NCI-H2227 treated with DMSO at 0.1 percent for 48 hours (cell line): Measurements from ENCODE around the gene OLFML2B.

Experiments
- DNase-seq: peaks from one replicate; lab custom pipeline; 2025; lab: John Stamatoyannopoulos, UW

OLFML2B gene

GRCh38 chr1:161978011-161978790 lies 45.5 kb downstream of the OLFML2B start:
- DNase-seq = no peak

GRCh38 chr1:161973924-161974845 lies 49.5 kb downstream of the OLFML2B start:
- no peak for DNase-seq

GRCh38 chr1:161972828-161973227 lies 50.8 kb downstream of the OLFML2B start:
- DNase-seq = no peak

GRCh38 chr1:161970633-161971032 lies 53.0 kb downstream of the OLFML2B start:
- DNase-seq = no peak

DNA sequence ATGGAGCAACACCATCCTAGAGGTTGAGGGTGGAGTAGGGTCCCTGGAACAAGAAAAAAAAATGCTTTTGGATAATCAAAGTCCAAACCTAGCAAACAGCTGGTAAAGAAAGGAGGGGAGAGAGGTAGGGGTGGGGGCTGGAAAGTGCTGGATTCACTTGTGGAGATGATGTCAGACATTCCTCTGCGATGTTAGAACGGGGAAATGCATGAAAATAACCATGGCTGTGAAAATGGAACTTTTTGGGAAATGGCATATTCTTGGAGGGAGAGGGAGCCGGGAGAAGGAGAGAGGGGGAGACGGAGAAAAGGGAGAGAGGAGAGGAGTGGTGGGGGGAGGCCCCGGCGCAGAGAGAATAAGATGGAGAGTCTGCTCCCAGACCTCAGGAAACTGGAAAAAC lies 53.6 kb downstream of the OLFML2B start:
- no peak for DNase-seq

DNA sequence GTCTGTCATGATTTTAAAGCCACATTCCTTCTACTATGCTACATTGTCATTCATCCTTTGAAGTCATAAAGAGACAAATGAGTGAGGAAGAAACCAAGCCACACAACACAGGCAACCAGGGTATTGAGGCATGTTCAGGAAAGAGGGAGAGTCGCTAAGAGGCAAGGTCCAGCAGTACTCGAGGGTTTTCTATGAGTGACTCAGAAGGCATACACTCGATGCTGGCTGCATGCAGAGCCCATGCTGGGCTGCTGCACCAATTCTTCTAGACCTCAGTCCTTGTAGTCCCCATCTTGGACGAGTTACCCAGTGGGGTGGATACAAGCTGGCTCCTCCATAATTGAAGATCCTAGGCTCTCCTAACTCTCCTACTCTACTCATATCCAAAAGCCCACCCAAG lies 57.6 kb downstream of the OLFML2B start:
- DNase-seq = no peak

DNA sequence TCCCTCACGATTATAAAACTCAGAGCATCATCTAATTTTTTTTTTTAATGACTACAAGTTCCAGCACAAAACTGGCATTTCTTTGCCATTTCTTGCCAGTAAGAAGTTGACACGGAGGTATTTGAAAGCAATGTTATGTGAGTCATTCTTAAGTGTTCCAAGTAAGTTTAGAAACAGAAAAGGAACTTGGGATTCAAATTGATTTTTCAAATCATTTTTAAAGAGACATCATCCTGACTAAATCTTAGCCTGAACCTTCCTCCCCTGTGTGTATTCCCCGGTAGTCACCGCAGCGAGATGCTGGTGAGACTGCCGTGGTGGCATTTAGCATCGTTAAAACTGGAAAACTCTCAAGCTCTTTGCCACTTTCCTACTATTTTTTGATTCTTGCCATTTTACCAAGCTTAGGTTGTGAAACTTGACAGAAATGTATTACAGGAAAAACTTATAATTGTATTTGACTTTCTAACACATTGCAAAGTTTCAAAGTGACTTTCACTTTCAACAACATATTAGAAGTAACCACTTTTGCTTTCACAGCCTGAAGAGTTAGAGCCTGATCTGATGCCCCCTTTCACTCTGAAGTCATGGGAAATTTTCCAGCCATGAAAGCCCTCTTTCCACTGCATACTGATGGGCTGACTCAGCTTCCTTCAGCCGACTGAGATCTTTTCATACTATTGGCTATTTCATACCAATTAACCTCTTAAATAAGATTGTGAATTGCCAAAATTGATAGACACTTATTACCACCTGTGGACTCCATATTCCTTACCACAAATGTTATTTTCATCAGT lies 61.4 kb downstream of the OLFML2B start:
- no peak for DNase-seq

GRCh38 chr1:161958425-161958824 lies 65.2 kb downstream of the OLFML2B start:
- DNase-seq = no peak

- DNase-seq = no peak
Measured at GRCh38 chr1:161956930-161957329, 66.7 kb downstream of the OLFML2B start.

DNA sequence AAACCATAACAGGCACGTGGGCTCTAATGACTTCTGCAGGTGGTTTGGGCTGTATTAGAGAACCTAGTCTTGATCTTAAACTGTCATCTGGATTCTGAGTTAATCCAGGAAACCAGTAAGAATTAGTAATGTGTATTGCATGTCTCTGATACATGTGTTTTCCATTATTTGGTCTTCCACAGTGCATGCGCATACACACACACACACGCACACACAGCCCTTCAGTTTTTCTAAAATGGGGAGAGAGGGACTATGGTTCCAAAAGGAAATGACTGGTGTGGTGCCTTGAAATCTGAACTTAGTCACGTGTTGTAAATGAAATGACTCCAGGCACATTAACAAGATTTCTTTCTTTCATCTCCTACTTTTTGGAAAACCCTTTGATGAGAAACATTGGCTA lies 67.6 kb downstream of the OLFML2B start:
- DNase-seq = no peak

DNA sequence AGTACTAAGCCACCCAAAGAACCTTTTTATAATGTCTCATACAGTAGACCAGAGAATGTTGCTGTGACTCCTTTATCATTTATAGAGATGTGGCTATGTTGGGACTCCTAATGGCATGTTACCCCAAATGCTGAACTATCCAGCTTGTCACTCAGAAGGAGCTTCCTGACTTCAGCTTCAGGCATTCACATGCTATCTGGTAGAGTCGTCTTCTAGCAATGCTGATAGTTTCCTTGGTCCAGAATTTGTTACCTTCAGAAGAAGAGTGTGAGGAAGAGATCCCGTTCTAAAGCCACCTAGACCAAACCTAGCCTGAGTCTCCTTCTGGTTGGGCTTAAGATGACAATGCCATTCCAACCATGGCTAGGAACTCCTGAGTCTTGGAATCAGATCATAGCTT lies 68.1 kb downstream of the OLFML2B start:
- no peak for DNase-seq

GRCh38 chr1:161954466-161954865 lies 69.2 kb downstream of the OLFML2B start:
- no peak for DNase-seq

- no peak for DNase-seq
Measured at GRCh38 chr1:161954050-161954449, 69.6 kb downstream of the OLFML2B start.

- DNase-seq = no peak
Measured at GRCh38 chr1:161953256-161953920, 70.3 kb downstream of the OLFML2B start.

DNA sequence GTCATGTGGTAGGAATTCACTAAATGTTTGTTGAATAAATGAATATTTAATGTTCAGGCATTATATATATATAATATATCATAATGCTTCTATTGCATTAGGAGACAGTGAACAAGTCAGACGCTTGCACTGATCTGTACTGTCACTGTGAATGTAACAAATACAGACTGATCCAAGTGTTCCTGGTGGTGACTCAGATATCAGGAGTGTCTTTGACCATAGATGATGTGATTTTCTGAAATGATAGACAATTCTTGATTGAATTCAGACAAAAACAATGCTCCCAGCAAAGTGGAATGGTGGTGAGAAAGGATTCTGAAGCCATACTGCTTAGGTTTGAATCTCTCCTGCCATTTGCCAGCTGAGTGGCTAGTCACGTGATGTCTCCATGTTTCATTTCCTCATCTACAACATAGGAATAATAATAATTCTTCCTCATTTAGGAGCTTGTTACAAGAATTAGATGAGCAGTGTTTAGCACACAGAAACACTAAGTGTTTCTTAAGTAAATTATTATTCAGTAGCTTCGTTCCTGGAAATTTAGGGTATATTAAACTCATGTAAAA lies 71.0 kb downstream of the OLFML2B start:
- DNase-seq = no peak

GRCh38 chr1:161951646-161952045 lies 72.0 kb downstream of the OLFML2B start:
- DNase-seq = no peak

DNA sequence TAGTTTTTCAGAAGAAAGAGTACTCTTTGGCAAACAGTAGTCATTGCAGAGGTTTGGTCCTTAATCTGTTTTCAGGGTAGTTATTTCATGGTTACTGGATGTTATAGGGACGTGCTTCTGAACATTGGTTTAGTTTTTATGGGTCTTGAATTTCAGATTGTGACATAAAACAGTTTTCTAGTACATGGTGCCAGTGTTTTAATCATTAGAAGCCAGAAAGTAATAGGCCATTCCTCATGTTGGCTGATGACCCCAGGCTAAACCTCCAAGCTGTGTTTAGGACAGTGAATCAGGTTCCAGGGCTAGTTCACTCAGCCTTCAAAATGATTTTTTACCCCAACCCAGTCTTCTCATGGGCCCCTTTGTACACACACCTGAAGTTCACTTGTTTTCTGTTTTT lies 73.3 kb downstream of the OLFML2B start:
- DNase-seq = no peak

DNA sequence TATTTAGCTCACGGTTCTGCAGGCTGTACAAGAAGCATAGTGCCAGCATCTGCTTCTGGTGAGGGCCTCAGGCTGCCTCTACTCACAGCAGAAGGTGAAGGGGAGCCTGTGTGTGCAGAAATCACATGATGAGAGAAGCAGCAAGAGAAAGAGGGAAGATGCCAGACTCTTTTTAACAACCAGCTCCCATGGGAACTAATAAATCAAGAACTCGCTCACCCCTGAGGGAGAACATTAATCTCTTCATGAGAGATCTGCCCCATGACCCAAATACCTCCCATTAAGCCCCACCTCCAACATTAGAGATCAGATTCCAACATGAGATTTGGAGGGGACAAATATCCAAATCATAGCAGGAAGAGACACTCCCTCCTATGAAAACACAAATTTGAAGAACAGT lies 74.1 kb downstream of the OLFML2B start:
- DNase-seq = no peak

DNA sequence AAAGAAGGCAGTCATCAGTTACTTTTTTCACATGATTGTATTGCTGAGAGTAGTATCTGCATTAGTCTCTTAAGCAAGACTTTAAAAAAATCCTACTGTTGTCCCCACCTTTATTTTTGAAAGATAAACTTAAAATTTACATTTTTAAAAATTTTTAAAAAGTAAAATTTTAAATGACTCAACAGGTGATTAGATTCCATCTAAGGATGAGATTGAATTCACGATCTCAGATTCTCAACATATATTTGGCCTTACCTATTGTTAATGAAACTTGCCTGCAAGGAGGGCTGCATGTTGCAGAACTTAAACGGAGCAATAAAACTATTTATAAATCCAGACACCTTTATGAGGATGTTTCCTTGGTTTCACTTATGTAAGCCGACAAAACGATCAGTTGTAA lies 75.2 kb downstream of the OLFML2B start:
- DNase-seq = no peak

DNA sequence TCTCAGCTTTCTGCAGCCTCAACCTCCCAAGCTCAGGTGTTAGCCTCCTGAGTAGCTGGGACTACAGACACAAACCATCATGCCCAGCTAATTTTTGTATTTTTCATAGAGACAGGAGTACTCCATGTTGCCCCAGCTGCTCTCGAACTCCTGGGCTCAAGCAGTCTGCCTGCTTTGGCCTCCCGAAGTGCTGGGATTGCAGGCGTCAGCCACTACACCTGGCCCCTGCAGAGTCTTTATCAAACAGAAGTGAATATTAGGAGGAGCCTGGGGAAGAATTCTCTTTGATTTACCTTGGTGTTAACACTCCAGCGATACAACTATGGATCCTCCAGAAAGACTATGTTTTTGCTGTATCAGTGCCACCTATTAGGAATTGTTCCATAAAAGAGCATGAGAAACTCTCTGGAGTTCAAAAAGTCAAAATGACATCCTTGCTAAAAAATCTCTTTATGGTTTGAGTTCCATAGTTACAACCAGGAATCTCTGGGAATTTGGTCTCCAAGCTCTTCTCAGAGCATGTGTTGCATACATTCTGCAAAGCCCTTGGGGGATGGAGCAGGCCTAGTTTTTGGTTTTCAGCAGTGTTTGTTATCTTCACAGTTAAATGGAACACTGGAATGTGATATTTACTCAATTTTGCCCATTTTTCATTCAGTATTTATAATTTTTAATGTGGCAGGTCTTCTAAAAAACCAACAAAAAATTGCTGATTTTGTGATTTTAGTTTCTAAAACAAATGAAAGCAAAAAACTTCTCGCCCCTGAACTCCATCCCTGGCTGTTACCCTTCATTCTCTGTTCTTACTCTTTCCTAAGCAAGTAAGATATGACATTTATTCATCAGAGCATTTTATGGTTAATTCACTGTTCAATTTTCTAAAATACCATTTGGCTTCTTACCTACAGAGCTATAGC lies 77.3 kb downstream of the OLFML2B start:
- DNase-seq = no peak
